GM23338 (cell line): ENCODE data around the gene GEMIN8. TPM values are rescaled to one million over a fixed set of nuclear protein-coding genes. Genes with fewer than 3 reads are reported as not detected.

Experiments
- ATAC-seq: fragments of 200-7000 bp; cut with Tn5 transposase; 3 replicates; pipeline ENCODE4 v1.9.1; 2020
- DNase-seq: peaks from one replicate; pipeline ENCODE4 v3.0.0-alpha.2; 2015; ENCODE audit warnings: low spot score
- H2AFZ ChIP-seq: fragments of 200-600 bp; sonication (generic); 2 replicates; pipeline ENCODE4 v1.8.0; 2016; ENCODE audit warnings: antibody characterized with exemption, mild to moderate bottlenecking, moderate library complexity
- H3F3A ChIP-seq: fragments of 200-600 bp; sonication (generic); replicated peaks from 2 replicates; pipeline ENCODE4 v1.8.0; 2017; ENCODE audit warnings: antibody characterized with exemption, mixed run types, low read depth
- H3K27ac ChIP-seq: fragments of 200-600 bp; sonication (generic); 2 replicates; pipeline ENCODE4 v1.6.1; 2016; ENCODE audit warnings: low read depth
- H3K27me3 ChIP-seq: fragments of 200-600 bp; sonication (generic); 2 replicates; pipeline ENCODE4 v1.8.0; 2016; ENCODE audit warnings: mild to moderate bottlenecking, mixed run types, moderate library complexity; ENCODE audit not compliant: insufficient read depth
- H3K36me3 ChIP-seq: fragments of 200-600 bp; sonication (generic); 2 replicates; pipeline ENCODE4 v1.8.0; 2016; ENCODE audit warnings: mild to moderate bottlenecking; ENCODE audit not compliant: insufficient read depth
- H3K4me1 ChIP-seq: fragments of 200-600 bp; sonication (generic); 2 replicates; pipeline ENCODE4 v1.8.0; 2016; ENCODE audit warnings: mild to moderate bottlenecking, moderate library complexity; ENCODE audit not compliant: insufficient read depth
- H3K4me2 ChIP-seq: fragments of 200-600 bp; sonication (generic); 2 replicates; pipeline ENCODE4 v1.7.1; 2017; ENCODE audit warnings: mixed run types
- H3K4me3 ChIP-seq: fragments of 200-600 bp; sonication (generic); 2 replicates; pipeline ENCODE4 v1.6.1; 2016; ENCODE audit warnings: mixed run types
- H3K79me2 ChIP-seq: fragments of 200-600 bp; sonication (generic); replicated peaks from 2 replicates; pipeline ENCODE4 v1.8.0; 2017; ENCODE audit warnings: mild to moderate bottlenecking; ENCODE audit not compliant: insufficient read depth
- H3K9me2 ChIP-seq: fragments of 200-600 bp; sonication (generic); 2 replicates; pipeline ENCODE4 v1.8.0; 2017; ENCODE audit not compliant: insufficient read depth
- H4K20me1 ChIP-seq: fragments of 200-600 bp; sonication (generic); replicated peaks from 2 replicates; pipeline ENCODE4 v1.8.0; 2017; ENCODE audit warnings: mild to moderate bottlenecking; ENCODE audit not compliant: insufficient read depth
- H3K27ac Mint-ChIP-seq: 2 replicates; pipeline ENCODE4 v1.8.0; 2020; ENCODE audit warnings: inconsistent platforms, mild to moderate bottlenecking, moderate library complexity, mixed read lengths
- H3K27me3 Mint-ChIP-seq: 3 replicates; pipeline ENCODE4 v1.8.0; 2022; ENCODE audit warnings: low read depth, mild to moderate bottlenecking, moderate library complexity, mixed read lengths, inconsistent platforms; ENCODE audit not compliant: insufficient read depth, poor library complexity
- H3K36me3 Mint-ChIP-seq: 3 replicates; pipeline ENCODE4 v1.8.0; 2021; ENCODE audit warnings: low read depth, mild to moderate bottlenecking, inconsistent platforms, moderate library complexity, mixed read lengths
- H3K4me1 Mint-ChIP-seq: 3 replicates; pipeline ENCODE4 v1.8.0; 2020; ENCODE audit warnings: mild to moderate bottlenecking, inconsistent platforms, mixed read lengths
- H3K4me3 Mint-ChIP-seq: 3 replicates; pipeline ENCODE4 v1.8.0; 2021; ENCODE audit warnings: moderate library complexity, mild to moderate bottlenecking, inconsistent platforms, mixed read lengths
- H3K9me3 Mint-ChIP-seq: 3 replicates; pipeline ENCODE4 v1.8.0; 2020; ENCODE audit warnings: moderate library complexity, mild to moderate bottlenecking, inconsistent platforms, mixed read lengths
- CREB1 ChIP-seq: fragments of 250-450 bp; sonication (Bioruptor Pico); IDR thresholded peaks from 2 replicates; pipeline ENCODE4 v1.5.0; 2020; ENCODE audit warnings: low read depth, mild to moderate bottlenecking, moderate library complexity
- ETS1 ChIP-seq: IDR thresholded peaks from 2 replicates; pipeline ENCODE4 v1.6.1; 2016; ENCODE audit warnings: antibody characterized with exemption
- EZH2 ChIP-seq: fragments of 200-600 bp; sonication (generic); IDR thresholded peaks from one replicate; pipeline ENCODE4 v1.8.0; 2017; ENCODE audit warnings: antibody characterized with exemption, mild to moderate bottlenecking, low read depth; ENCODE audit not compliant: unreplicated experiment
- EZH2phosphoT487 ChIP-seq: fragments of 200-600 bp; sonication (generic); IDR thresholded peaks from one replicate; pipeline ENCODE4 v1.8.1; 2018; ENCODE audit warnings: antibody characterized with exemption; ENCODE audit not compliant: unreplicated experiment
- JUNB ChIP-seq: IDR thresholded peaks from one replicate; pipeline ENCODE4 v1.6.1; 2016; ENCODE audit warnings: antibody characterized with exemption; ENCODE audit not compliant: unreplicated experiment
- POLR2AphosphoS5 ChIP-seq: IDR thresholded peaks from 2 replicates; pipeline ENCODE4 v1.6.1; 2016; ENCODE audit warnings: antibody characterized with exemption, low read depth
- ZNF114 ChIP-seq: fragments of 250-450 bp; sonication (Bioruptor Pico); IDR thresholded peaks from 2 replicates; pipeline ENCODE4 v1.5.0; 2020; ENCODE audit warnings: mild to moderate bottlenecking, moderate library complexity
- ZNF331 ChIP-seq: fragments of 250-450 bp; sonication (Bioruptor Pico); IDR thresholded peaks from 2 replicates; pipeline ENCODE4 v1.5.0; 2020; ENCODE audit warnings: low read depth, mild to moderate bottlenecking, moderate library complexity
- polyA plus RNA-seq: library from polyadenylated mRNA; unstranded; fragments of >200 nt; fragmentation: Nextera tagmentation; extraction: Ambion mirVana; gene quantifications from 2 replicates; pipeline ENCODE4 v1.2.1, GENCODE V29; 2016
- total RNA-seq: library from RNA; depleted of rRNA; stranded (reverse); fragments of >200 nt; shearing (Covaris generic); gene quantifications from 2 replicates; pipeline ENCODE4 v1.2.3, GENCODE V29; 2014
- TF ChIP-seq, protein P1 (sequence below): fragments of 250-450 bp; sonication (Bioruptor Pico); IDR thresholded peaks from 2 replicates; pipeline ENCODE4 v1.5.0; 2020; ENCODE audit warnings: mild to moderate bottlenecking, moderate library complexity
- TF ChIP-seq, protein P2 (sequence below), 2 experiments: fragments of 200-600 bp in 1 of 2; sonication (generic) in 1 of 2; conservative IDR thresholded peaks; 2 replicates each; pipeline versions ENCODE4 v1.5.1 to v1.6.1; 2016 to 2017; ENCODE audit warnings: antibody characterized with exemption in 2 of 2, low read depth in 2 of 2, mild to moderate bottlenecking in 2 of 2, moderate library complexity in 1 of 2
- TF ChIP-seq, protein P3 (sequence below): IDR thresholded peaks from one replicate; pipeline ENCODE4 v1.6.1; 2018; ENCODE audit warnings: antibody characterized with exemption; ENCODE audit not compliant: unreplicated experiment

GEMIN8 gene
- total and polyA plus RNA-seq, 2 experiments from 2014 or later: 16.5 to 19.9 TPM

- TF ChIP-seq, protein P1, sequence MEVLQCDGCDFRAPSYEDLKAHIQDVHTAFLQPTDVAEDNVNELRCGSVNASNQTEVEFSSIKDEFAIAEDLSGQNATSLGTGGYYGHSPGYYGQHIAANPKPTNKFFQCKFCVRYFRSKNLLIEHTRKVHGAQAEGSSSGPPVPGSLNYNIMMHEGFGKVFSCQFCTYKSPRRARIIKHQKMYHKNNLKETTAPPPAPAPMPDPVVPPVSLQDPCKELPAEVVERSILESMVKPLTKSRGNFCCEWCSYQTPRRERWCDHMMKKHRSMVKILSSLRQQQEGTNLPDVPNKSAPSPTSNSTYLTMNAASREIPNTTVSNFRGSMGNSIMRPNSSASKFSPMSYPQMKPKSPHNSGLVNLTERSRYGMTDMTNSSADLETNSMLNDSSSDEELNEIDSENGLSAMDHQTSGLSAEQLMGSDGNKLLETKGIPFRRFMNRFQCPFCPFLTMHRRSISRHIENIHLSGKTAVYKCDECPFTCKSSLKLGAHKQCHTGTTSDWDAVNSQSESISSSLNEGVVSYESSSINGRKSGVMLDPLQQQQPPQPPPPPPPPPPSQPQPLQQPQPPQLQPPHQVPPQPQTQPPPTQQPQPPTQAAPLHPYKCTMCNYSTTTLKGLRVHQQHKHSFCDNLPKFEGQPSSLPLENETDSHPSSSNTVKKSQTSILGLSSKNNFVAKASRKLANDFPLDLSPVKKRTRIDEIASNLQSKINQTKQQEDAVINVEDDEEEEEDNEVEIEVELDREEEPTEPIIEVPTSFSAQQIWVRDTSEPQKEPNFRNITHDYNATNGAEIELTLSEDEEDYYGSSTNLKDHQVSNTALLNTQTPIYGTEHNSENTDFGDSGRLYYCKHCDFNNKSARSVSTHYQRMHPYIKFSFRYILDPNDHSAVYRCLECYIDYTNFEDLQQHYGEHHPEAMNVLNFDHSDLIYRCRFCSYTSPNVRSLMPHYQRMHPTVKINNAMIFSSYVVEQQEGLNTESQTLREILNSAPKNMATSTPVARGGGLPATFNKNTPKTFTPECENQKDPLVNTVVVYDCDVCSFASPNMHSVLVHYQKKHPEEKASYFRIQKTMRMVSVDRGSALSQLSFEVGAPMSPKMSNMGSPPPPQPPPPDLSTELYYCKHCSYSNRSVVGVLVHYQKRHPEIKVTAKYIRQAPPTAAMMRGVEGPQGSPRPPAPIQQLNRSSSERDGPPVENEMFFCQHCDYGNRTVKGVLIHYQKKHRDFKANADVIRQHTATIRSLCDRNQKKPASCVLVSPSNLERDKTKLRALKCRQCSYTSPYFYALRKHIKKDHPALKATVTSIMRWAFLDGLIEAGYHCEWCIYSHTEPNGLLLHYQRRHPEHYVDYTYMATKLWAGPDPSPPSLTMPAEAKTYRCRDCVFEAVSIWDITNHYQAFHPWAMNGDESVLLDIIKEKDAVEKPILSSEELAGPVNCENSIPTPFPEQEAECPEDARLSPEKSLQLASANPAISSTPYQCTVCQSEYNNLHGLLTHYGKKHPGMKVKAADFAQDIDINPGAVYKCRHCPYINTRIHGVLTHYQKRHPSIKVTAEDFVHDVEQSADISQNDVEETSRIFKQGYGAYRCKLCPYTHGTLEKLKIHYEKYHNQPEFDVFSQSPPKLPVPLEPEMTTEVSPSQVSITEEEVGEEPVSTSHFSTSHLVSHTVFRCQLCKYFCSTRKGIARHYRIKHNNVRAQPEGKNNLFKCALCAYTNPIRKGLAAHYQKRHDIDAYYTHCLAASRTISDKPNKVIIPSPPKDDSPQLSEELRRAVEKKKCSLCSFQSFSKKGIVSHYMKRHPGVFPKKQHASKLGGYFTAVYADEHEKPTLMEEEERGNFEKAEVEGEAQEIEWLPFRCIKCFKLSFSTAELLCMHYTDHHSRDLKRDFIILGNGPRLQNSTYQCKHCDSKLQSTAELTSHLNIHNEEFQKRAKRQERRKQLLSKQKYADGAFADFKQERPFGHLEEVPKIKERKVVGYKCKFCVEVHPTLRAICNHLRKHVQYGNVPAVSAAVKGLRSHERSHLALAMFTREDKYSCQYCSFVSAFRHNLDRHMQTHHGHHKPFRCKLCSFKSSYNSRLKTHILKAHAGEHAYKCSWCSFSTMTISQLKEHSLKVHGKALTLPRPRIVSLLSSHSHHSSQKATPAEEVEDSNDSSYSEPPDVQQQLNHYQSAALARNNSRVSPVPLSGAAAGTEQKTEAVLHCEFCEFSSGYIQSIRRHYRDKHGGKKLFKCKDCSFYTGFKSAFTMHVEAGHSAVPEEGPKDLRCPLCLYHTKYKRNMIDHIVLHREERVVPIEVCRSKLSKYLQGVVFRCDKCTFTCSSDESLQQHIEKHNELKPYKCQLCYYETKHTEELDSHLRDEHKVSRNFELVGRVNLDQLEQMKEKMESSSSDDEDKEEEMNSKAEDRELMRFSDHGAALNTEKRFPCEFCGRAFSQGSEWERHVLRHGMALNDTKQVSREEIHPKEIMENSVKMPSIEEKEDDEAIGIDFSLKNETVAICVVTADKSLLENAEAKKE (CRISPR knock-in tag): no peak
- TF ChIP-seq ZNF331 (CRISPR knock-in tag): no peak
- no peak for TF ChIP-seq EZH2phosphoT487
Observed at GRCh38 chrX:14030174-14030530, 460 bp upstream of the GEMIN8 start (continued).

- H3K9me3 Mint-ChIP-seq: no peaks in the 10 kb centered on the region
- H4K20me1 ChIP-seq: no peaks in the 10 kb centered on the region
- ATAC-seq: no peak
Observed at GRCh38 chrX:14029039-14029424, 660 bp downstream of the GEMIN8 start.

More at GRCh38 chrX:14029039-14029424, 660 bp downstream of the GEMIN8 start:
- peak overlapping the region; percentile 51 for H3K4me3 ChIP-seq
- H2AFZ ChIP-seq: peak overlapping the region; percentile 5; the same call in 1 of the 2 replicates
- peaks cover 28% of the 10 kb centered on the region for H3K4me1 ChIP-seq
- Mint-ChIP-seq H3K27me3 (peaks cover 2% of the 10 kb centered on the region), H3K27ac (peak overlapping the region; percentile 92), H3K4me1 (peaks cover 36% of the 10 kb centered on the region), H3K4me3 (peak overlapping the region; percentile 91), H3K36me3 (peaks cover 2% of the 10 kb centered on the region; the same call in 1 of the 3 replicates)
- H3K79me2 ChIP-seq: peaks cover 22% of the 10 kb centered on the region
- no peaks in the 10 kb centered on the region for H3K27me3 ChIP-seq
- no peak for DNase-seq
- H3K4me2 ChIP-seq: peak overlapping the region; percentile 69
- H3F3A ChIP-seq: no peaks in the 10 kb centered on the region
- no peaks in the 10 kb centered on the region for H3K36me3 ChIP-seq
- no peak for TF ChIP-seq ETS1
- no peak for TF ChIP-seq JUNB
- TF ChIP-seq, protein P2, sequence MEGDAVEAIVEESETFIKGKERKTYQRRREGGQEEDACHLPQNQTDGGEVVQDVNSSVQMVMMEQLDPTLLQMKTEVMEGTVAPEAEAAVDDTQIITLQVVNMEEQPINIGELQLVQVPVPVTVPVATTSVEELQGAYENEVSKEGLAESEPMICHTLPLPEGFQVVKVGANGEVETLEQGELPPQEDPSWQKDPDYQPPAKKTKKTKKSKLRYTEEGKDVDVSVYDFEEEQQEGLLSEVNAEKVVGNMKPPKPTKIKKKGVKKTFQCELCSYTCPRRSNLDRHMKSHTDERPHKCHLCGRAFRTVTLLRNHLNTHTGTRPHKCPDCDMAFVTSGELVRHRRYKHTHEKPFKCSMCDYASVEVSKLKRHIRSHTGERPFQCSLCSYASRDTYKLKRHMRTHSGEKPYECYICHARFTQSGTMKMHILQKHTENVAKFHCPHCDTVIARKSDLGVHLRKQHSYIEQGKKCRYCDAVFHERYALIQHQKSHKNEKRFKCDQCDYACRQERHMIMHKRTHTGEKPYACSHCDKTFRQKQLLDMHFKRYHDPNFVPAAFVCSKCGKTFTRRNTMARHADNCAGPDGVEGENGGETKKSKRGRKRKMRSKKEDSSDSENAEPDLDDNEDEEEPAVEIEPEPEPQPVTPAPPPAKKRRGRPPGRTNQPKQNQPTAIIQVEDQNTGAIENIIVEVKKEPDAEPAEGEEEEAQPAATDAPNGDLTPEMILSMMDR (conservative IDR thresholded peaks at IDR 0.05; ENCODE audit: low read depth in 2 of 2): no peak
- TF ChIP-seq, protein P3, sequence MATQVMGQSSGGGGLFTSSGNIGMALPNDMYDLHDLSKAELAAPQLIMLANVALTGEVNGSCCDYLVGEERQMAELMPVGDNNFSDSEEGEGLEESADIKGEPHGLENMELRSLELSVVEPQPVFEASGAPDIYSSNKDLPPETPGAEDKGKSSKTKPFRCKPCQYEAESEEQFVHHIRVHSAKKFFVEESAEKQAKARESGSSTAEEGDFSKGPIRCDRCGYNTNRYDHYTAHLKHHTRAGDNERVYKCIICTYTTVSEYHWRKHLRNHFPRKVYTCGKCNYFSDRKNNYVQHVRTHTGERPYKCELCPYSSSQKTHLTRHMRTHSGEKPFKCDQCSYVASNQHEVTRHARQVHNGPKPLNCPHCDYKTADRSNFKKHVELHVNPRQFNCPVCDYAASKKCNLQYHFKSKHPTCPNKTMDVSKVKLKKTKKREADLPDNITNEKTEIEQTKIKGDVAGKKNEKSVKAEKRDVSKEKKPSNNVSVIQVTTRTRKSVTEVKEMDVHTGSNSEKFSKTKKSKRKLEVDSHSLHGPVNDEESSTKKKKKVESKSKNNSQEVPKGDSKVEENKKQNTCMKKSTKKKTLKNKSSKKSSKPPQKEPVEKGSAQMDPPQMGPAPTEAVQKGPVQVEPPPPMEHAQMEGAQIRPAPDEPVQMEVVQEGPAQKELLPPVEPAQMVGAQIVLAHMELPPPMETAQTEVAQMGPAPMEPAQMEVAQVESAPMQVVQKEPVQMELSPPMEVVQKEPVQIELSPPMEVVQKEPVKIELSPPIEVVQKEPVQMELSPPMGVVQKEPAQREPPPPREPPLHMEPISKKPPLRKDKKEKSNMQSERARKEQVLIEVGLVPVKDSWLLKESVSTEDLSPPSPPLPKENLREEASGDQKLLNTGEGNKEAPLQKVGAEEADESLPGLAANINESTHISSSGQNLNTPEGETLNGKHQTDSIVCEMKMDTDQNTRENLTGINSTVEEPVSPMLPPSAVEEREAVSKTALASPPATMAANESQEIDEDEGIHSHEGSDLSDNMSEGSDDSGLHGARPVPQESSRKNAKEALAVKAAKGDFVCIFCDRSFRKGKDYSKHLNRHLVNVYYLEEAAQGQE: no peak
- TF ChIP-seq EZH2: no peak
- TF ChIP-seq CREB1 (CRISPR knock-in tag): no peak
- no peak for TF ChIP-seq ZNF114 (CRISPR knock-in tag)
- TF ChIP-seq ZNF331 (CRISPR knock-in tag): no peak
- TF ChIP-seq POLR2AphosphoS5: no peak
- TF ChIP-seq EZH2phosphoT487: no peak
- H3K9me2 ChIP-seq: no peaks in the 10 kb centered on the region
- H3K27ac ChIP-seq: peak overlapping the region; percentile 76
